ENCODE data around the gene ZNF668. TPM values are rescaled to one million over a fixed set of nuclear protein-coding genes. Genes with fewer than 3 reads are reported as not detected.
A peak's percentile ranks its signal among the peaks of the same experiment; 100 is the strongest.

Gene ZNF668
- total RNA-seq, 4 donors from 2014 or later, result 15.5 to 20.3 (median 16.7) TPM

- 87 to 93% methylated on average over 24 to 26 of the region's 26 CpGs for WGBS, 2 donors
- Histone ChIP-seq H3K27ac (peak overlapping the region in 1 of 4 donors; percentile 96), H3K4me1 (peaks cover 0 to 34% (median 15%) of the 10 kb centered on the region in 4 donors), H3K9me3 (no peaks in the 10 kb centered on the region), H3K36me3 (peaks cover 0 to 41% (median 0%) of the 10 kb centered on the region in 3 donors), H3K27me3 (no peaks in the 10 kb centered on the region), H3K4me3 (no peak overlapping the region)
- TF ChIP-seq, protein P1, sequence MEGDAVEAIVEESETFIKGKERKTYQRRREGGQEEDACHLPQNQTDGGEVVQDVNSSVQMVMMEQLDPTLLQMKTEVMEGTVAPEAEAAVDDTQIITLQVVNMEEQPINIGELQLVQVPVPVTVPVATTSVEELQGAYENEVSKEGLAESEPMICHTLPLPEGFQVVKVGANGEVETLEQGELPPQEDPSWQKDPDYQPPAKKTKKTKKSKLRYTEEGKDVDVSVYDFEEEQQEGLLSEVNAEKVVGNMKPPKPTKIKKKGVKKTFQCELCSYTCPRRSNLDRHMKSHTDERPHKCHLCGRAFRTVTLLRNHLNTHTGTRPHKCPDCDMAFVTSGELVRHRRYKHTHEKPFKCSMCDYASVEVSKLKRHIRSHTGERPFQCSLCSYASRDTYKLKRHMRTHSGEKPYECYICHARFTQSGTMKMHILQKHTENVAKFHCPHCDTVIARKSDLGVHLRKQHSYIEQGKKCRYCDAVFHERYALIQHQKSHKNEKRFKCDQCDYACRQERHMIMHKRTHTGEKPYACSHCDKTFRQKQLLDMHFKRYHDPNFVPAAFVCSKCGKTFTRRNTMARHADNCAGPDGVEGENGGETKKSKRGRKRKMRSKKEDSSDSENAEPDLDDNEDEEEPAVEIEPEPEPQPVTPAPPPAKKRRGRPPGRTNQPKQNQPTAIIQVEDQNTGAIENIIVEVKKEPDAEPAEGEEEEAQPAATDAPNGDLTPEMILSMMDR (IDR thresholded peaks at IDR 0.05), result no peak
- TF ChIP-seq EP300 (IDR thresholded peaks at IDR 0.05), result no peak
- TF ChIP-seq POLR2A (IDR thresholded peaks at IDR 0.05), result no peak
- no peak for DNase-seq (ENCODE audit: low spot score in 2 of 2)
Measured at GRCh38 chr16:31110106-31111034, 36.3 kb upstream of the ZNF668 start.

- 87 to 90% methylated on average over 12 of the region's 12 CpGs for WGBS, 2 donors
- no peak for DNase-seq (ENCODE audit: low spot score in 2 of 2)
- H3K36me3 ChIP-seq, result peaks cover 0 to 41% (median 0%) of the 10 kb centered on the region in 3 donors
- no peak for TF ChIP-seq POLR2A (IDR thresholded peaks at IDR 0.05)
- TF ChIP-seq EP300 (IDR thresholded peaks at IDR 0.05), result no peak
- TF ChIP-seq, protein P1 (IDR thresholded peaks at IDR 0.05), result no peak
- no peaks in the 10 kb centered on the region for H3K27me3 ChIP-seq
- H3K27ac ChIP-seq, result peak overlapping the region in 2 of 4 donors; percentile 96
- no peak overlapping the region for H3K4me3 ChIP-seq
- peaks cover 0 to 34% (median 15%) of the 10 kb centered on the region in 4 donors for H3K4me1 ChIP-seq
- H3K9me3 ChIP-seq, result no peaks in the 10 kb centered on the region
Measured at GRCh38 chr16:31109622-31110021, 35.6 kb upstream of the ZNF668 start.

GRCh38 chr16:31108794-31109558, 34.9 kb upstream of the ZNF668 start:
- WGBS, 2 donors, result 40 to 61% methylated on average over 36 to 54 of the region's 57 CpGs
- Histone ChIP-seq H3K27me3 (no peaks in the 10 kb centered on the region), H3K27ac (peak overlapping the region; percentile 83 to 96 (median 96)), H3K4me1 (peaks cover 0 to 34% (median 15%) of the 10 kb centered on the region in 4 donors), H3K36me3 (peaks cover 0 to 41% (median 0%) of the 10 kb centered on the region in 3 donors), H3K9me3 (no peaks in the 10 kb centered on the region), H3K4me3 (peak overlapping the region; percentile 81 to 97 (median 90))
- DNase-seq (ENCODE audit: low spot score in 2 of 2), result no peak
- TF ChIP-seq EP300 (IDR thresholded peaks at IDR 0.05) (no peak), POLR2A (IDR thresholded peaks at IDR 0.05) (no peak)
- TF ChIP-seq, protein P1 (IDR thresholded peaks at IDR 0.05), result no peak

DNA sequence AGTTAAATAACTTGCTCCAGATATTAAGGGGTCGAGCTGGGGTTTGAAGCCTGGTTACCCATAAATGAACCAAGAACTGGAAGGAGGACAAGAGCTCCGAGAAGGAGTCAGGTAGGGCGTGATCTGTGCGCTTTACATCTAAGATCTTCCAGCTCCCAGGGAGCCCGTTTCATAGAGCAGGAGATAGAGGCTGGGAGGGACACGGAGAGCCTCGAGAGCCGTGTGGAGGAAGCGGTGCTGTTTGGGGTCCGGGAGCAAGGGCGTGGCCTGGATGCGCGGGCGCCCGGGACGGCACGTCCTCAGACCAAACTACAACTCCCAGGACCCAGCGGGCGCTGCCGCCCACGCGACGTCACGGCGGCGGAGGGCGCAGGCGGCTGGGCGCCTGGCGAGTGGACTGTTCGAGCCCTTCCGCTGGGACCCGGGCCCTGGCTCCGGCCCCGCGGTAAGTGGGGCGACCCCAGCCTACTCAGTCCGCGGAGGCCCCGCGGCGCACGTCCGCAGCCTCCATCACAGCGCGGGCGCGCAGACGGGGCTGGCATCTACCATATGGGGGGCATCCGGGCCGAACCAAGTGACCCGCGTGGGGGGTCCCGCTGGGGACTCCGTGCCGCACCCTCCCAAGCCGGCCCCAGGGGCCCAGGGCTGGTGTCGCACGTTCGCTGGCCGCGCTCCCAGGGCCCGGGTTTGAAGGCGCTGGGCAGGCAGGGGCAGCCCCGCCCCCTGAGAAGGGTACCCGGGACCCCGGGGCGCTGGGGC, 34.2 kb upstream of the ZNF668 start, which contains the start of gene BCKDK:
Gene BCKDK, plus strand, starts transcription at position 352 of the 759 bp plus-strand sequence. CDS start 838 bp downstream, outside the sequence.
- DNase-seq (ENCODE audit: low spot score in 2 of 2), result peak in 1 of 2 donors; percentile 48
- H3K4me1 ChIP-seq, result peaks cover 0 to 31% (median 15%) of the 10 kb centered on the region in 4 donors

More for the DNA sequence above, 34.2 kb upstream of the ZNF668 start, which contains the start of gene BCKDK:
- Histone ChIP-seq H3K4me3 (peak within 1 kb of the TSS; percentile 81 to 97 (median 90)), H3K27me3 (no peaks in the 10 kb centered on the region), H3K36me3 (peaks cover 0 to 40% (median 0%) of the 10 kb centered on the region in 3 donors), H3K27ac (peak within 1 kb of the TSS; percentile 83 to 96 (median 96)), H3K9me3 (no peaks in the 10 kb centered on the region)
- 7 to 8% methylated on average over 32 to 34 of the region's 68 CpGs for WGBS, 2 donors
- peak; percentile 62 to 64 for TF ChIP-seq POLR2A (IDR thresholded peaks at IDR 0.05)
- TF ChIP-seq EP300 (IDR thresholded peaks at IDR 0.05), result peak; percentile 34 to 75
- TF ChIP-seq, protein P1 (IDR thresholded peaks at IDR 0.05), result no peak
